Hypothalamus (tissue), 51 donors: ENCODE results near the gene FAM184B.

Experiments used
- DNase-seq, 51 donors: peaks; one replicate each; lab custom pipeline; 2025; lab: John Stamatoyannopoulos, UW

Gene FAM184B

DNA sequence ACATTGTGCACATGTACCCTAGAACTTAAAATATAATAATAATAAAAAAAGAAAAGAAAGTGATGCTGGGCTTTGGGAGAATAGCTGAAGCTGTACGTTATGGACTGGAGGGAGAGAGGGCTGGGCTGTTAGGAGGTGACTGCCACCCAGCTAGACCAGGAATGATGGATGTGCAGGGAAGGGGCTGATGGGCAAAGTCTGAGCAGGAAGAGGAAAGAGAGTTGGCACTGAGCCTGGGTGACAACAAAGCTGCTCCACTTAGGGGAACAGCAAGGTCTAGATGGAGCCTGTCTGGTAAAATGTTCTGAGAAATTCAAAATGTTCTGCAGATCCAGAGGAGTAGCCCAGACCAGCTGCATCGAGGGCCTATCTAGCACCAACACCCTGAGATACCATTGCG, 134.7 kb downstream of the FAM184B start:
- DNase-seq: no peak

DNA sequence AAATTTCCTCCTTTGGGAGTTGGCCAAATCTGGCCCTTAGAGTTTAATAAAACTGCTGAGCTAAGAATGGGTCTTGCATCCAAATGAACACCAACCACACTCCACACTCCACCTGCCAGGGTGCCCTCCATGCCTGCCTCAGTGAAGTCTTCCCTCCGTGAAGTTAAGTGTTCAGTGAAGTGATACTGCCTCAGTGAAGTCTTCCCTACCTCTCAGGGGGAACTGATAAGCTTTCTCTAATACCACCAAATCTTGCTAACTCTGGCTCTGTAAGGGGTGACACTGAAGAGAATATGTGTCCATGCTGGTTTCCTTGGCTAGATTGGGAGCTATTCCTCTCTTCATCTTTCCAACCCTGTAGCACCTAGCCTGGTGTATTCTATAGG, 139.0 kb downstream of the FAM184B start:
- no peak for DNase-seq

DNA sequence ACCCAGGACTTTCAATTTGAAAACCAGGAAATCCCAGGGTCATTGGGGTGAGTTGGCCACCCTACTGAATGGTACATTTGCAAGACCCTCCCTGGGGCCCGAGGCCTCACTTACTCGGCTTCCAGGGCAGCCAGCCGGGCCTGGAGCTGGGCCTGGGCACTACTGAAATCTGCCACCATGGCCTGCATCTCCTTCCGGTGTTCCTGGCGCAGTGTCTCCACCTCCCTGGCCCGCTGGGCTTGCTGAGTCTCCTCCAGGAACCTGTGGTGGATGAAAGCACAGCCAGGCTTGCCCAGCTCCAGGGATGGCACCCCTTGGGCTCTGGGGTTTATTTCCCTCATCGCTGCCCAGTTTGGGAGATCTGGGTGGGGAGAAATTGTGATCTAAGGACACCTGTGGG, 142.3 kb downstream of the FAM184B start:
- DNase-seq: no peak

DNA sequence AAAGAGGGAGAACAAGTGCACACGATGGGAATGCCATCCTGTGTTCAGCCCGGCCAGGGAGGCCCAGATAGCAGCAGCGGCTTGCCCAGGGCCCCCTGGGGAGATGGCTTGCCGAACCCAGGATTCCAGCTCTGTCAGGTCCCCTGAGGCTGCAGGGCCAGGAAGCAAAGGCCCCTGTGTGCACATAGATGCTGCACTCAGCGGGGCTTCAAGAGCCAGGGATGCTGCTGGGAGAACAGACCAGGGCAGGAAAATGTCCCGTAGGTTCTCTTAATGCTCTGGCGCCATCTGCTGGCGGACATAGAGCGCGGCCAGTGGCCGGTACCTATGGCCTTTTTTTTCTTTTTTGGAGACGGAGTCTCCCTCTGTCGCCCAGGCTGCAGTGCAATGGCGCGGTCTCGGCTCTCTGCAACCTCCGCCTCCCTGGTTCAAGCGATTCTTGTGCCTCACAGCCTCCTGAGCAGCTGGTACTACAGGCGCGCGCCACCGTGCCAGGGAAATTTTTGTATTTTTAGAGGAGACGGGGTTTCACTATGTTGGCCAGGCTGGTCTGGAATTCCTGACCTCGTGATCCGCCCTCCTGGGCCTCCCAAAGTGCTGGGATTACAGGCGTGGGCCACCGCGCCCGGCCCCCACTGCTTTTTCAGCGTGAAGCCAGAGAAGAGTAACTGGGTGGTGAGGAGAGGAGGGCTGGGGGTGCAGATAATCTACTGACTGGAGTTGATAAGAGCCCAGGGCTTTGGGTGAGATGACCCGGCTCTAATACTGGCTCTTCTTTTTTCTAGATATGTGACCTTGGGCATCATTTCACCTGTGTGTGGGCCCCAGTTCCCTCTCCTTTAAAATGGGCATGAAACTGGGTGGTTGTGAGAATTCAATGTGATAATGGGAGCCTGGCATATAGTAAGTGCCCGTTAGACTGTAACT, 144.5 kb downstream of the FAM184B start:
- peak; percentile 23 to 87 (median 62) for DNase-seq

DNA sequence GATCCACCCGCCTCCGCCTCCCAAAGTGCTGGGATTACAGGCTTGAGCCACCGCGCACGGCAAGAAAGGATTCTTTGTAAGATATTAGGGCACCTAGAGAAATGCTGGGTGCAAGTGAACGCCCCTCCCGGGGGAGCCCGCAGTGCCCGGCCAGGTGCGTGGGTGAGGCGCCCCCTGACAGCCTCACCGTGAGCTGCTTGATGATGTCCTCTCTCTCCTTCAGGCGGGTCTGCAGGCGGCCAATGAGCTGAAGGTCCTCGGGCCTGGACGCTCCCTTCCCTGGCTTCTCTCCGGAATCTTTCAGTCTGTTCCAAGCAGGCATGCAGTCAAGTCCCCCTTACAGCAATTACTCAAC, 145.1 kb downstream of the FAM184B start:
- peak in 5 of 51 donors; percentile 32 to 51 (median 37) for DNase-seq

DNA sequence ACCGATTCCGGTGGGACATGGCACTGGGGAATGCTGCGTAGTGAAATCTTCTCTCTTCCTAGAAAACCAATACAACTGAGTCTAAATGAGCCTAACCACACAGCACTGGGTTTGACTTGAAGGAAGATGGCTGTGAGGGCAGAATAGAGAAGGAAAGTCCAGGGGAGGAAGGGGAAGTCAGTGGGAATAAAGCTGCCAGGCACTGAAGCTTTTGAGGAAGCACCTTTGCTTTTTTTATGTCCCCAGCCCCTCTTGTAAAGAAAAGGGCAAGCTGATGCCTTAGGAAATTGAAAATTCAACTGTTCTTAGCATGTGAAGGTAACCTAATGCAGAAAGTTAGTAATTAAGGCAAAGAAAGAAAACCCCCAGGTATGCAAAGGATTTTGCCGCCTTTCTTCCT, 146.4 kb downstream of the FAM184B start:
- DNase-seq: no peak

DNA sequence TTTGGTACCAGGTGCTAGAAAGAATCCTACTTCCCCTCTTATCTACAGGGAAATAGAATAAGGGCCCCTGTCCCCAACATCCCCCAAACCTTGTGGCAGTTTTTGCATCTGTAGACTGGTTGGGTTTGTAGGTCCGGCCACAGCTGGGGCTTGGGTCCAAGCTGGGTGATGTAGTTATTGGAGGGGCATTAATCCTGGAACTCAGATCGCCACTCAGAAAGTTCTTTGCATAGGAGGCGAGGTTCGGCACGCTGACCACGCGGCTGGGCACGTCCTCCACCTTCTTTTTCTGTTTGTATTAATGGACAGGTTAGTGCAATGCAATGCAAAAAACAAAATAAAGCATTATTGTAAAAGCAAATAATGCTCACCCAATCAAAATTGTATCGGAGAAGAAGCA, 147.8 kb downstream of the FAM184B start:
- DNase-seq: no peak

DNA sequence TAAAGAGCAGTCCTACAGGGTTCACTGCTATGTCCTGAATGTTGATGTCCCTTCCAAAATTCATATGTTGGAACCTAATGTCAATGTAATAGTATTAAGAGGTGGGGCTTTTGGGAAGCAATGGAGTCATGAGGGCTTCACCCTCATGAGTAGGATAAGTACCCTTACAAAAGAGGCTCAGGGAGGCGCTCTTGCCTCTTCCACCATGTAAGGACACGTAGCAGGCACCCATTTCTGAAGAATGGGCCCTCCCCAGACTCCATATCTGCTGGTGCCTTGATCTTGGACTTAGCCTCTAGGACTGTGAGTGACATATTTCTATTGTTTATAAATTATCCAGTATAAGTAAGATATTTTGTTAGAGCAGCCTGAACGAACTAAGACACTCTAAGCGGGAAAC, 151.2 kb downstream of the FAM184B start:
- DNase-seq: no peak

DNA sequence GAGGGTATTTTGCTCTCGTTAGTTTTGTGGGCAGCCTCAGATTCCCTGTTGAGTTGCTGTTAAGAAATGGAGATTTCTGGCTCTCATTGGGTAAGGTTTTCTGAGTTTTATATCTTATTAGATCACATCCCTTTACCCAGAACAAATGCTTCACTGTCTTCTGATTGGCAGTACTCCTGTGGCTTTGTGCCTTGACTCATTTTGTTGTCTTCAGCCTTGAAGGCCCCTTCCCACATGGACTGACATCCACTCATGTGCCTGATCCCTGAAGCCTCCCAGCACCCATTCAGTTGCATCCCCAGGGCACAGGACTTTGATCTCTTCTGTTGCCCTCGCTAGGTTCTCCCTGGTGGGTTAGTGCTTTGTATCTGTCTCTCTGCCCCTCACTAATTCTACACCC, 156.6 kb downstream of the FAM184B start:
- DNase-seq: no peak

DNA sequence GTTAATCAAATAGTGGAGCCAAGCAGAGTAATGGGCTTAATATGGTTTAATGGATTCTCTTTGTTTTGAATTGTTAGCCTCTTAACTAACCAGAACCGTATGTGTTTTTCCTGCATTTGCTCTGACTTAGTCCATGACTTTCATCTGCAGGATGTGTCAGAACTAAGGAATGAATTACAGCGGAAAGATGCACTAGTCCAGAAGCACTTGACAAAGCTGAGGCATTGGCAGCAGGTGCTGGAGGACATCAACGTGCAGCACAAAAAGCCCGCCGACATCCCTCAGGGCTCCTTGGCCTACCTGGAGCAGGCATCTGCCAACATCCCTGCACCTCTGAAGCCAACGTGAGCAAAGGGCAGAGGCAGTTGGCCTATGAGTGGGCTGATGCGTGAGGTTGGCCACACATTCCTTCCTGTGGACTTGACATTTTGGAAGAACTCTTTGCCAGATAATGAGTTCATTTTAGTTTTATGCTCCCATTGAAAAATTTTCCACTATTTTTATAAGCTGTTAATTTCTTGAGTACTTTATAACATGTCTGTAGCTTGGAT, 157.9 kb downstream of the FAM184B start:
- no peak for DNase-seq

DNA sequence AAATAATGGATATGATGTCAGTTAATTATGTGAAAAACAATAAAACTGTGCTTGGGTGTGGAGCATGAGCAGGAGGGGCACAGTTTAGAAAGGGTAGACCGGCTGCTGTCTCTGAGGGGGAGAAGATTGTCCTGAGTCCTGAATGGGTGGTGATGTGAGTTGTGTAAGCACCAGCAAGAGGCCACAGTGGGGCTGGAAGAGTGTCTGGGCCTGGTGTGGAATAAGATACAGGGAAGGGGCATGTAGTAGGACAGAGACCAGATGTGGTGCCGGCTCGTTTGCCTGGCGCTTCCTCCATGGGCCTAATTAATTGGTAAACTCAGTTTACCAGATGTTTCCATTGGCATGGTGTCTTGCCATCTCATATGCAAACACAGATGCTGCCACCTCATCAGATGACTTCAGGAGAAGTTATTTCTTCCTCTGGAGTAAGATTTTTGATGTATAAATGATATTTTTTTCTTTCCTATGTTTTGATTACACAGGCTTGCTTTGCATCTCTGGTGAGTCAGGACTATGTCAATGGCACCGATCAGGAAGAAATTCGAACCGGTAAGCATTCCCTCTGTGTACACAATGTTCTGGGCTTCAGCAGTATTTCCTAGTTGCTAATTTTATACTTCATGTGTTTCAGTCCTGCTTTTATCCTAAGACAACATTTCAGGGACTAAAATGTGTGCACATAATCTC, 161.9 kb downstream of the FAM184B start:
- DNase-seq: peak in 1 of 51 donors; percentile 37

DNA sequence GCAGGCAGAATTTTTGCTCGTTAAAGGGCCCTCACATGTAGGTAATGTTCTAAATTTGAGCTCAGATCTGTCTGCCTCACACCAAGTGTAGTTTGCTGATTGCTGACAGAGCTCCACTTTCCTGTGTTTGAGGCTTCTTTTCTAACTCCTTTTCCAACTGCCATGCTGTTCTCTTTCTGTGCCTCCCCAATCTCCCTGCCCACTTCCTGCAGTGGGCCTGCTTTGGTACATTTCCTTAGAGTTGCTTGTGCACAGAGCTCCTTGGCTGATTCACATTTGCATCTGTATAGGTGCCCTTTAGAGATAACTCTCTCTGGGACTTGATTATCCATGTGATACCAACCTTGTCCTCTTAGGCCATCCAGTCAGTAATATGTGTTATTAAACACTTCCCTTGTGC, 162.5 kb downstream of the FAM184B start:
- DNase-seq: no peak

DNA sequence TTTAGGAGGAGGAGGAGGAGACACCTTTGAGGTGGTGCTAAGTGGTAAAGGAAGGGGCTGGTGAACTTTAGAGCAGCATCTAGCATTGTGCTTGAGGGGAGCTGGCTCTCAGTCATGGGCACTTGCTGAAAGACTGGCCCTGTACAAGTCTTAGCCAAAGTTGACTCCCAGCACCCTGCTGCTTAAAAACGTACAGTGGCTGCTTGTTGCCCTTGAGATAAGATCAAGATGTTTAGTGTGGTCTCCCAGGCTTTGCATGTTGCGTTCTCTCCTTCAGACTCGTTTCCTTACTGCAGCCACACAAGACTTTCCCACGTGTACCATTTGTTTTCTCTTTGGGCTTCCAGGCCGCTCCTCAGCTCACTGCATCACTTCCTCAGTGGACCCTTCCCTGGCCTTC, 165.1 kb downstream of the FAM184B start:
- DNase-seq: no peak

DNA sequence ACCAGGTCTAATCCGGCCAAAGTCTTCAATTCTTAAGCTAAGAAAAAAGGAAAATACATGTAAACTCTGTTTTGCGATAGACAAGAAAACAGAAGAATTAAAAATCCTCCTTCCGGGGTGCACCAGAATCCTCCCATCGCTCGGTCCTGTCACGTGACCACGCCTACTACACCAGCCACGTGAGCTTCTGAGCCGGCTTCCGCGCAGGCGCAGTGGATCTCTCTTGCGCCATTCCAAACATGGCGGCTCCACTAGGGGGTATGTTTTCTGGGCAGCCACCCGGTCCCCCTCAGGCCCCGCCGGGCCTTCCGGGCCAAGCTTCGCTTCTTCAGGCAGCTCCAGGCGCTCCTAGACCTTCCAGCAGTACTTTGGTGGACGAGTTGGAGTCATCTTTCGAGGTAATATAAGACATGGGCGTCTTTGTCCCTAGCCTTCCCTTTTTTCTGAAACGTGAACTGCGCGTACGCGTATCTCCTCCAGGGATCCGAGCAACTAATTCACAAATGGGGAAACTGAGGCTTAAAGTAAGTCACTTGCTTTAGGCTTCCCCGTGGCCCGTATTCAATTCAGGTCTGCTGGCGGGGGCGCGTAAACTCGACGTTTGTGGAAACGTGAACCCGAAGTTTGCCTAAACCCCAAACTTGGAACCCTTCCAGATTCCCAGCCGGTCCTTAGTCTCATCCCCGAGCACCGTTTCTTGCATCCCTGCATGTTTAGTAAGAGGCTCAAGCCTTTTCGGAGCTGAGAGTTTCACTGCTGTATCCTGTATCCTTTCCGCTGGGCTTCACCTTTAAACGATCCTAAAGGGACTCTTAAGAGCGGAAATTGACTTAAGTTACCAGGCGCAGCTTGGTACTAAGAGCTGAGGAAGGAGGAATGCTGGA, 166.8 kb downstream of the FAM184B start, which contains the start of gene MED28:
MED28 (plus strand) TSS at position 226 of the 884 bp plus-strand sequence; CDS start at position 240, 14 bp downstream.
- DNase-seq: peak; percentile 61 to 96 (median 88)

DNA sequence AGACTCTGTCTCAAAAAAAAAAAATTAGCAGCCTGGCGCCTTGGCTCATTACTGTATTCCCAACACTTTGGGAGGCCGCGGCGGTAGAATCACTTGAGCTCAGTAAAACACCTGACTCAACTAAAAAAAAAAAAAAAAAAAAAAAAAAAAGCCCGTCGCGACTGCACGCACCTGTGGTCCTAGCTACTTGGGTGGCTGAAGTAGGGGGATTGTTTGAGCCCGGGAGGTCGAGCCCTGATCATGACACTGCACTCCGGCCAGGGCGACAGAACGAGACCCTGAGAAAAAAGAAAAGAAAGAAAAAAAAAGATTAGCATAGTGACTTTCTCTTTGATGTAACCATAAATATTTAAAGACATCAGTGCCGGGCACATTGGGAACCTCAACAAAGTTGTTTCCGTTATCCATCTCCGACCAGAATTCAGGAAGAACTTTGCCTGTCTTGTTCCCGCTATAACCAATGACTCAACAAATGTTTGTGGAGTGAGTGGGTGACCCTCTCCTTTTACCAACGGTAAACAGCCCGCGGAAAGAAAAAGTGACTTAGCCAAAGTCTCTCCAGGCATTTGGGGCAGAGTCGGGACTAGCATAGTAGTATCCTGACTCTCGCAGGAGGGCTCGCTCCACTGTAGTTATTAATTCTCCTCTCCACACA, 167.5 kb downstream of the FAM184B start:
- DNase-seq: peak in 10 of 51 donors; percentile 29 to 64 (median 48)

DNA sequence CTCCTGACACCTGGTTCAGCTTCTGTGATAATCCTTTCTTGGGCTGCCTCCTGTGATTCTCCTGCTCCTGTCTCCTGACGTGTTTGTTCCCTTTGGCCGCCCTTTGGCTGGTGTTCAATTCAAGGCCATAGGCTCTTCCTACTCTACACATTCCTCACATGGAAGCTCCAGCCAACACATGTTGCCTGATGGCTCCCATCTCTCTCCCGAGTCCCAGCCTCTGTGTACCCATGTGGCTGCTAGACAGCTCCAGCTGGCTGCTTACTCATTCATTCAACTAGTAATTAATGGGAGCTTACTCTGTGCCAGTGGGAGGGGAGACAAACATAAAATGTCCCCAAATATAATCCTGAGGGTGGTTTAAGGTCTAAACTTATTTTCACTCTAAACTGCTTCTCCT, 176.2 kb downstream of the FAM184B start:
- peak in 1 of 51 donors; percentile 17 for DNase-seq

DNA sequence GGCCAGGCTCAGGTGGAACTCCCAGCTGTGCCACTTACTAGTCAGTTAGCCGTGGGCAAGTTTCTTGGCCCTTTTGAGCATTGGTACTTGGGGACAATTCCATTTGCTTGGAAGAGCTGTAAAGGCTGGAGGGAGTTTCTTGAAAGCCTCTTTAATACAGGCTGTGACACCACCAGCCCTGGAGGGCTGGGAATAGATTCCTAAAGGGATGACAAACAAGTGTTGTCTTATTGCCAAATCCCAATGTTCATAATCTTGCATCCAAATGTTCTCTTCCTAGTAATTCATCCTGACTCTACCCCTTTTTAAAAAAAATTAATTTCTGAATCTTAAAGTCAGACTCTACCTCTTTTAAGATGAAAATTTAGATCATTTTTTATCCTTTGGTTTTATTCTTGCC, 181.6 kb downstream of the FAM184B start:
- DNase-seq: peak in 1 of 51 donors; percentile 20

DNA sequence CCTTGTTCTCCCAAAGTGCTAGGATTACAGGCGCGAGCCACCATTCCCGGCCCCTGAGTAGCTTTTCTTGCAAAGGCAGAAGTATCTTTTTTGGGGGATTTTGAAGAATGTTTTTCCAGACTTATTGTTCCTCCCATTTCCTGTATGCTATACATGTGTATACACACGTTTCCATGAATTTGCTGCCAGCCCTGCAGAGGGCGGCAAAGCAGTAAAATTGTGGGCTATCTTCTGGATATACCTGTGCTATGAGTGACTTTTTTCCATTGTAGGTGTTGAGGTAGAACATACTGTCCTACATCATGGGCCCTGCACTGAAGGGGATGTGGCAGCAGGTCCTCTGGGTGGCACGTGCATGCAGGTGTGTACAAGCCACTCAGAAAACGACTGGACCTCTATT, 183.9 kb downstream of the FAM184B start:
- DNase-seq: no peak

DNA sequence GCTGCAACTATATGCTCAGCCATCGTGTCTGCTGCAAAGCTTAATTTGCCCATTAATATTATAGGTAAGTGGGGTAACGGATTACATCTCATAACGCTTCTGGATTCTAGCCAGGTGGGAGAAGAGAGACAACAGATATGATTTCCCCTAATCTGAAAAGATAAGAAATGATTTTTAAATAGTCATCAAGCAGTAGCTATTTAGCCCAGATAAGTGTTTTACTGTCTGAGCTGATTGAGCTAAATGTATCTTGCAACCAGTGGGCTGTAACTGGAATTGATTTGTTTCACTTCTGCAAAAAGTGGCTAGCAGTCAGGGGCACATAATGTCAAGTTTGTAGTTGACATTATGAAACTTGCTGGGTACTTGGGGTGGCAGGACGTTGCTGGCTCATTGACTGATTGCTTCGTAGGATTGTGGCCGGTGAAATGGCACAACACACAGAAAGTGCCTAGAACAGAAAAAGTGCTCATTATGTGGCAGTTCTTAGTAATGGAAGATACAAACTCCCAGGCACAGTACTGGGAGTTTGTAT, 185.9 kb downstream of the FAM184B start:
- no peak for DNase-seq

DNA sequence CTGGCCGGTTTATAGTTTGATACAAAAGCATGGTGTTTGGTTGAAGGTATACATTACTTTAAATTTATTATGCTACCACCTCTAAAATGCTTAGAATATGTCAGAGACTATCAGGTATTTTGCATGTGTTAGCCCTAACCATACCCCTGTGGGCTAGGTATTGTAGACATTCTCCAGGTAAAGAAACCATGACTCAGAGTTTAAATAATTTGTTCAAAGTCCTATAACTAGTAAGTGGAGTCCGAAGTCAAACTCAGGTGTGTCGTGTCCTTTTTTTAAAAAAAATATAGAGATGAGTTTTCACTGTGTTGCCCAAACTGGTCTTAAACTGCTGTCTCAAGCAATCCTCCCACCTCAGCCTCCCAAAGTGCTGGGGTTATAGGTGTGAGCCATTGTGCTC, 192.1 kb downstream of the FAM184B start:
- DNase-seq: no peak
